K562 (cell line): Measurements from ENCODE around the gene LARP4B.

ENCODE experiments used
- ARID3B ChIP-seq: fragments of 250-450 bp; sonication (Bioruptor Pico); IDR thresholded peaks from 2 replicates; pipeline ENCODE4 v1.4.0; 2020; ENCODE audit warnings: borderline replicate concordance
- CTCF ChIP-seq, 3 experiments: IDR thresholded peaks in 2 of 3; conservative IDR thresholded peaks in 1 of 3; 2 replicates each; pipeline ENCODE4 v1.5.1; 2011 to 2012; ENCODE audit warnings: low read length in 3 of 3, mild to moderate bottlenecking in 3 of 3, control low read depth in 2 of 3, improper control_type of control experiment in 1 of 3, inconsistent platforms in 1 of 3, low read depth in 1 of 3, mixed read lengths in 1 of 3, moderate library complexity in 1 of 3; ENCODE audit not compliant: insufficient read depth in 2 of 3
- EGR1 ChIP-seq: fragments of 450-650 bp; conservative IDR thresholded peaks from 2 replicates; pipeline ENCODE4 v1.6.1; 2017; ENCODE audit warnings: mild to moderate bottlenecking
- NCOA1 ChIP-seq: fragments of 450-650 bp; IDR thresholded peaks from 2 replicates; pipeline ENCODE4 v1.6.1; 2016; ENCODE audit warnings: low read depth

GRCh38 chr10:919481-919880 is 12.0 kb downstream of the LARP4B start:
- TF ChIP-seq CTCF (IDR thresholded peaks at IDR 0.05 in 2 of 3, conservative IDR thresholded peaks at IDR 0.05 in 1 of 3; ENCODE audit: insufficient read depth in 2 of 3, low read depth in 1 of 3, low read length in 3 of 3), result no peak
- no peak for TF ChIP-seq ARID3B (CRISPR knock-in tag)
- TF ChIP-seq EGR1, result no peak
- no peak for TF ChIP-seq NCOA1
